PC-9 (cell line): Measurements from ENCODE around the gene RAPGEF1. TPM values are rescaled to one million over a fixed set of nuclear protein-coding genes. Genes with fewer than 3 reads are reported as not detected.
"Not testable (repeated sequence)": the region's sequence is repeated elsewhere in the genome, so short reads cannot be mapped to it uniquely, and the experiment has no call there.

Experiments
- BruUV-seq: library from RNA; stranded (reverse); fragments of 400-500 nt; replicated peaks from 2 replicates; lab custom pipeline; 2021; lab: Mats Ljungman, UMichigan
- CTCF ChIA-PET: fragments of 300-600 bp; sonication (Branson Sonifier 250); formaldehyde crosslinking; loops from one replicate; lab custom pipeline; 2022; ENCODE audit warnings: antibody characterized with exemption; lab: Charles Lee
- POLR2A ChIA-PET: fragments of 300-600 bp; sonication (Branson Sonifier 250); formaldehyde crosslinking; loops from one replicate; lab custom pipeline; 2022; ENCODE audit warnings: antibody characterized with exemption; ENCODE audit not compliant: unreplicated experiment; lab: Charles Lee
- DNase-seq, 2 experiments: peaks; one replicate each; pipeline versions ENCODE4 v3.0.0 to v3.0.0-alpha.2; 2015 to 2022; ENCODE audit warnings: mixed read lengths in 1 of 2
- H2AFZ ChIP-seq: fragments of 200-600 bp; sonication (generic); 2 replicates; pipeline ENCODE4 v1.8.1; 2017; ENCODE audit warnings: antibody characterized with exemption
- H3F3A ChIP-seq: fragments of 200-600 bp; sonication (generic); 2 replicates; pipeline ENCODE4 v1.8.1; 2017; ENCODE audit warnings: antibody characterized with exemption, mild to moderate bottlenecking, low read depth; ENCODE audit not compliant: insufficient read depth
- H3K27ac ChIP-seq: fragments of 200-600 bp; sonication (generic); 2 replicates; pipeline ENCODE4 v1.6.1; 2016; ENCODE audit warnings: mixed run types
- H3K27me3 ChIP-seq: fragments of 200-600 bp; sonication (generic); 2 replicates; pipeline ENCODE4 v1.6.1; 2016; ENCODE audit warnings: low read depth, mixed run types; ENCODE audit not compliant: insufficient read depth
- H3K36me3 ChIP-seq: fragments of 200-600 bp; sonication (generic); 2 replicates; pipeline ENCODE4 v1.6.1; 2016; ENCODE audit warnings: low read depth, mixed run types
- H3K4me1 ChIP-seq: fragments of 200-600 bp; sonication (generic); replicated peaks from 2 replicates; pipeline ENCODE4 v1.6.1; 2016; ENCODE audit warnings: mixed run types; ENCODE audit not compliant: insufficient read depth
- H3K4me2 ChIP-seq: fragments of 200-600 bp; sonication (generic); 2 replicates; pipeline ENCODE4 v1.6.1; 2017; ENCODE audit warnings: mixed run types
- H3K4me3 ChIP-seq: fragments of 200-600 bp; sonication (generic); 2 replicates; pipeline ENCODE4 v1.6.1; 2016; ENCODE audit warnings: mixed run types
- H3K79me2 ChIP-seq: fragments of 200-600 bp; sonication (generic); 2 replicates; pipeline ENCODE4 v1.6.1; 2017; ENCODE audit warnings: low read depth, mixed run types
- H3K9me2 ChIP-seq: fragments of 200-600 bp; sonication (generic); 2 replicates; pipeline ENCODE4 v1.8.1; 2017; ENCODE audit warnings: mild to moderate bottlenecking; ENCODE audit not compliant: insufficient read depth
- H3K9me3 ChIP-seq: fragments of 200-600 bp; sonication (generic); 2 replicates; pipeline ENCODE4 v1.8.1; 2016; ENCODE audit warnings: low read depth; ENCODE audit not compliant: insufficient read depth
- H4K20me1 ChIP-seq: fragments of 200-600 bp; sonication (generic); 2 replicates; pipeline ENCODE4 v1.8.1; 2017; ENCODE audit not compliant: insufficient read depth
- EZH2 ChIP-seq: fragments of 200-600 bp; sonication (generic); IDR thresholded peaks from 2 replicates; pipeline ENCODE4 v1.8.0; 2017; ENCODE audit warnings: antibody characterized with exemption, low read depth
- intact Hi-C: fragments of 100-400 bp; cut with micrococcal nuclease; formaldehyde crosslinking; loops from one replicate; pipeline ENCODE4 v1.10.0; 2022; ENCODE audit not compliant: unreplicated experiment
- total RNA-seq: library from RNA; stranded (reverse); gene quantifications from 2 replicates; pipeline ENCODE4 v1.2.3, GENCODE V29; 2021
- TF ChIP-seq, protein P1 (sequence below): fragments of 200-600 bp; sonication (generic); conservative IDR thresholded peaks from 2 replicates; pipeline ENCODE4 v1.6.1; 2017; ENCODE audit warnings: mixed run types, antibody characterized with exemption, mild to moderate bottlenecking, moderate library complexity

The RAPGEF1 gene
- total RNA-seq, 1 experiment from 2014 or later = 66.5 TPM

- Histone ChIP-seq H4K20me1 (no peaks in the 10 kb centered on the region; the same call in 1 of the 2 replicates), H3K9me3 (no peaks in the 10 kb centered on the region), H3K27me3 (no peaks in the 10 kb centered on the region), H2AFZ (no peak overlapping the region), H3K4me2 (no peak overlapping the region), H3K9me2 (no peaks in the 10 kb centered on the region), H3K79me2 (no peaks in the 10 kb centered on the region; the same call in none of the 2 replicates), H3K36me3 (no peaks in the 10 kb centered on the region), H3K27ac (no peak overlapping the region), H3F3A (no peaks in the 10 kb centered on the region), H3K4me3 (no peak overlapping the region), H3K4me1 (peaks cover 13% of the 10 kb centered on the region)
- CTCF ChIA-PET = no interaction called here
- BruUV-seq = no TSS peak
- intact Hi-C loops = no loop called here
- DNase-seq = no peak
- POLR2A ChIA-PET = interaction anchor here (0.6 kb wide), 2 partner anchors 16 to 20 kb away, joined by 4 to 5 read pairs; no protein-coding TSS in a partner anchor
- TF ChIP-seq EZH2 = no peak
- TF ChIP-seq, protein P1, sequence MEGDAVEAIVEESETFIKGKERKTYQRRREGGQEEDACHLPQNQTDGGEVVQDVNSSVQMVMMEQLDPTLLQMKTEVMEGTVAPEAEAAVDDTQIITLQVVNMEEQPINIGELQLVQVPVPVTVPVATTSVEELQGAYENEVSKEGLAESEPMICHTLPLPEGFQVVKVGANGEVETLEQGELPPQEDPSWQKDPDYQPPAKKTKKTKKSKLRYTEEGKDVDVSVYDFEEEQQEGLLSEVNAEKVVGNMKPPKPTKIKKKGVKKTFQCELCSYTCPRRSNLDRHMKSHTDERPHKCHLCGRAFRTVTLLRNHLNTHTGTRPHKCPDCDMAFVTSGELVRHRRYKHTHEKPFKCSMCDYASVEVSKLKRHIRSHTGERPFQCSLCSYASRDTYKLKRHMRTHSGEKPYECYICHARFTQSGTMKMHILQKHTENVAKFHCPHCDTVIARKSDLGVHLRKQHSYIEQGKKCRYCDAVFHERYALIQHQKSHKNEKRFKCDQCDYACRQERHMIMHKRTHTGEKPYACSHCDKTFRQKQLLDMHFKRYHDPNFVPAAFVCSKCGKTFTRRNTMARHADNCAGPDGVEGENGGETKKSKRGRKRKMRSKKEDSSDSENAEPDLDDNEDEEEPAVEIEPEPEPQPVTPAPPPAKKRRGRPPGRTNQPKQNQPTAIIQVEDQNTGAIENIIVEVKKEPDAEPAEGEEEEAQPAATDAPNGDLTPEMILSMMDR = no peak
Observed at GRCh38 chr9:131712151-131712716, 27.6 kb downstream of the RAPGEF1 start.

DNA sequence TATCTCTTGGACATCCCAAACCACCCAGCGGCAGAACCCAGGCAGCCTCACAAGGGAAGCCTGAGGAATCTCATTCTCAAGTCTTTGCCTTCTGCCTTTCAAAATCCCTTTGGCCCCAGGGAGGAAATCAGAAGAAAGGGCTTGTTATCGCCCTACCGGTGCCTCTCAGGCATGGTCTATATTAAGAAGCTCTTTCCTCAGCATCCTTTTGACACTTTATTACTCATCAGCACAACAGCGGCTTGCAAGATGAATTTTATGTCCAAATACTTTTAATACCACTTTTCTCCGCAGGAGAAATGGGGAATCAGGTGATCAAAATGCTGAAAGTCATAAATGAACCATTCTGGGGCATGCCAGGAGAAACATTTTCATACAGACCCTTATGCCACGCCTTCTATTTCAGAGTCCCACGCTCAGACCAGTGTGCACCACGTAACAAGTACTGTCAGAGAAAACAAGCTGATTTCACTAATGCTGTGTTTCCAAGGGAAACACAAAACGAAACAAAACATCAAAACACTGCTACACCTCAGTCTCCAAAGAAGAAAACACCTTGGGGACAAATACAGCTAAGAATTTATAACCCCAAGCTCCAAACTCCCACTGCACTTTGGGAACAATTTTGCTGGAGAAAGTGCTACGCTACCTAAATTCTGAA, 30.0 kb downstream of the RAPGEF1 start:
- BruUV-seq = no TSS peak
- no peak overlapping the region for H2AFZ ChIP-seq
- no peak for DNase-seq
- H3K79me2 ChIP-seq = peaks cover 5% of the 10 kb centered on the region
- no peak overlapping the region for H3K27ac ChIP-seq
- H3K4me3 ChIP-seq = no peak overlapping the region
- CTCF ChIA-PET = interaction anchor here (0.6 kb wide), 1 partner anchor 944 kb away, joined by 4 read pairs; no protein-coding TSS in a partner anchor
- H4K20me1 ChIP-seq = no peaks in the 10 kb centered on the region; the same call in 1 of the 2 replicates
- no peaks in the 10 kb centered on the region for H3K9me3 ChIP-seq
- TF ChIP-seq EZH2 = no peak
- TF ChIP-seq, protein P1 = no peak
- POLR2A ChIA-PET = no interaction called here
- H3F3A ChIP-seq = no peaks in the 10 kb centered on the region
- no peak overlapping the region for H3K4me2 ChIP-seq
- intact Hi-C loops = no loop called here
- no peaks in the 10 kb centered on the region for H3K9me2 ChIP-seq
- H3K4me1 ChIP-seq = peaks cover 13% of the 10 kb centered on the region
- H3K36me3 ChIP-seq = no peaks in the 10 kb centered on the region
- no peaks in the 10 kb centered on the region for H3K27me3 ChIP-seq

DNA sequence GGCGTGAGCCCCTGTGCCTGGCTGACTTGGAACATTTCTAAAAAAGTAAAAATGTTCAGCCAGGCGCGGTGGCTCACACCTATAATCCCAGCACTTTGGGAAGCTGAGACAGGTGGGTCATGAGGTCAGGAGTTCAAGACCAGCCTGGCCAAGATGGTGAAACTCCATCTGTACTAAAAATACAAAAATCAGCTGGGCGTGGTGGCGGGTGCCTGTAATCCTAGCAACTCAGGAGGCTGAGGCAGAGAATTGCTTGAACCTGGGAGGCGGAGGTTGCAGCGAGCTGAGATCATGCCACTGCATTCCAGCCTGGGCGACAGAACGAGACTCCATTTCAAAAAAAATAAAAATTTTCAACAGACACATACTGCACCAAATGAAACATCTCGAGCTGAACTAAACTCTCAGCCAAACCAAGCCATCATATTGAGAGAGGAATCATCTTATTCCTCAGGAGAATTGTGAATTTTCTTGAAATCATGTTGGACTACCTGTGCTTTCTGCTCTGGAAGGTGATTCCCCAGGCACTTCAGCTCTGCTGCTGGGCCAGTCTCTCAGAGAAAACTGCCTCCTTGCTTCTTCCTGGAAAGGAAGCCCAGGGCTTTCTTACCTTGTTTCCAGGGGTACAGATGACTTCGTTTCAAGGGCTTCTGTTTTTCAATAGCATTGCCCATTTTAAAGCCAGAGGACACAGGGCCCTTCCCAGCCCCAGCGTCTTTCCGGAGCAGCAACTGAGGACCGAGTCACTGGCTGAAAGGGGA, 30.7 kb downstream of the RAPGEF1 start:
- CTCF ChIA-PET = interaction anchor here (0.6 kb wide), 1 partner anchor 944 kb away, joined by 4 read pairs; no protein-coding TSS in a partner anchor
- H3K9me2 ChIP-seq, H3K36me3 ChIP-seq, H3F3A ChIP-seq, H3K27ac ChIP-seq, DNase-seq, H4K20me1 ChIP-seq, H3K9me3 ChIP-seq, H3K4me3 ChIP-seq, BruUV-seq, H3K27me3 ChIP-seq, H2AFZ ChIP-seq, H3K79me2 ChIP-seq, H3K4me2 ChIP-seq, intact Hi-C loops: not testable (repeated sequence)
- POLR2A ChIA-PET = interaction anchor here (0.7 kb wide), 1 partner anchor 14 kb away, joined by 3 read pairs; no protein-coding TSS in a partner anchor
- H3K4me1 ChIP-seq = peaks cover 13% of the 10 kb centered on the region
